SW480 (cell line): ENCODE measurements around the gene MPPED1.

ENCODE experiments used
- DNase-seq: peaks from one replicate; pipeline ENCODE4 v3.0.0-alpha.2; 2016; ENCODE audit warnings: low spot score

The MPPED1 gene

GRCh38 chr22:43476751-43477725, 65.2 kb downstream of the MPPED1 start:
- no peak for DNase-seq

- no peak for DNase-seq
Observed at GRCh38 chr22:43477966-43478365, 66.2 kb downstream of the MPPED1 start.

- DNase-seq: no peak
Observed at GRCh38 chr22:43478621-43479300, 66.9 kb downstream of the MPPED1 start.

- no peak for DNase-seq
Observed at GRCh38 chr22:43479301-43479950, 67.6 kb downstream of the MPPED1 start.

- DNase-seq: no peak
Observed at GRCh38 chr22:43479962-43480361, 68.1 kb downstream of the MPPED1 start.

- no peak for DNase-seq
Observed at GRCh38 chr22:43481568-43482317, 69.9 kb downstream of the MPPED1 start.

- no peak for DNase-seq
Observed at GRCh38 chr22:43482318-43482625, 70.5 kb downstream of the MPPED1 start.

GRCh38 chr22:43483266-43483665, 71.5 kb downstream of the MPPED1 start:
- no peak for DNase-seq

- DNase-seq: no peak
Observed at GRCh38 chr22:43483669-43484068, 71.9 kb downstream of the MPPED1 start.

GRCh38 chr22:43484227-43484626, 72.4 kb downstream of the MPPED1 start:
- no peak for DNase-seq

- no peak for DNase-seq
Observed at GRCh38 chr22:43485502-43486089, 73.8 kb downstream of the MPPED1 start.

GRCh38 chr22:43487311-43488030, 75.7 kb downstream of the MPPED1 start:
- DNase-seq: no peak

- DNase-seq: no peak
Observed at GRCh38 chr22:43488031-43488866, 76.4 kb downstream of the MPPED1 start.

GRCh38 chr22:43488937-43489336, 77.1 kb downstream of the MPPED1 start:
- DNase-seq: no peak

- no peak for DNase-seq
Observed at GRCh38 chr22:43490311-43490710, 78.5 kb downstream of the MPPED1 start.

GRCh38 chr22:43491177-43491576, 79.4 kb downstream of the MPPED1 start:
- DNase-seq: no peak

- no peak for DNase-seq
Observed at GRCh38 chr22:43491737-43492136, 79.9 kb downstream of the MPPED1 start.

GRCh38 chr22:43493297-43493696, 81.5 kb downstream of the MPPED1 start:
- DNase-seq: no peak

- no peak for DNase-seq
Observed at GRCh38 chr22:43497956-43498855, 86.4 kb downstream of the MPPED1 start.
